GM21526 (cell line): ENCODE data around the gene MAN2A1.
"Not testable (repeated sequence)": the region's sequence is repeated elsewhere in the genome, so short reads cannot be mapped to it uniquely, and the experiment has no call there.

Source experiments
- ATAC-seq: cut with Tn5 transposase; IDR thresholded peaks from one replicate; pipeline ENCODE4 v1.9.1; 2021; ENCODE audit warnings: moderate library complexity; ENCODE audit not compliant: unreplicated experiment, low FRiP score

Gene MAN2A1

DNA sequence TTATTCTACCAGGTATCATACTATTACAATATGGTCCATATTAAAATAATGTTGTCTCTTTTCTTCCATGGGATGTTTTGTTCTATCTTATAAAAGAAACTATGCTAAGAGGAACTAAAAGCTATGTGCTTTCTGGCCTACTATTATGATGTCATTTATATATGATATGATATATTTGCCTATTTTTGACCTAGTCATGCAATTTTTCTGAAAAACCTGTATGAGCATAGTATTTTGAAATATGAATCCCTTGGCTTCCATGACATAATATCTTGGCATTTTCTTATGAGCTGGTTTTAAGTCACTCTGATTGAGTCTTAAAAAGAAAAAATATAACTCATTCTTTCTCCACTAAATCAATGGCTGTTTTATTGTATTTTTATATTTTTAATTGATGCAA, 60.7 kb downstream of the MAN2A1 start:
- no peak for ATAC-seq

DNA sequence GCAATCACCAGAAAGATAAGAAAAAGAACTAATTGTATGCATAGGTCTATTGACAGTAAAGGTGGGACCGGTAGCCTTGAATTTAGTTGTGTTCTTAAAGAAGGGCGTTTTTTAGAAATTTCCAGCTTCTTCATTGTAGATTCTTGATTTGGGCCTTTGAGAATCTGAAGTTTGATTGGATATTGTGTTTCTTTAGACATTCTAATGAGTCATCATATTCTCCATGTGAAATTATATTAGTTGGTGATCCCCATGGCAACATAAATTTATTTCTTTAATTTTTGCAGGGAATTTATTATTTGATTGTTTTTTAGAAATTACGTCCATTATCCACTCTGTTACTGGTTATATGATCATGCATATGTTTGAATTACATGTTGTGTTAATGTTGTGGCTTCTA, 63.6 kb downstream of the MAN2A1 start:
- ATAC-seq: no peak

DNA sequence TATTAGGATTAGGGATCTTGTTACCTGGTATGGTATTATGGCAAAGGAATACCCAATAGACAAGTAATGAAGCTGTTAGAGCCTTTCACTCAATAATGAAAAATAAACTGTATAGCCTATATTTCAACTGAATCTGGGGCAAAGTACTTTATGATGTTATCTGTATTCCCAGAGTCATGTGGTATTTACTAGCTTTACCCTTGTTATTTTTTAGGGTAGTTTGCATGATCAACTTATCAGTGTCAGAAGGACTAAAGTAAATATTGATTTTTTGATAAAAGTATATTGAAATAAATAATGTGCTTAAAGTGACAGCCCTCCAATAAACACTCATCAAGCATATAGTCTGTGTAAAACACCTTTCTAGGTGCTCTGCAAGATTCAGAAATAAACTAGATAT, 64.6 kb downstream of the MAN2A1 start:
- ATAC-seq: no peak

DNA sequence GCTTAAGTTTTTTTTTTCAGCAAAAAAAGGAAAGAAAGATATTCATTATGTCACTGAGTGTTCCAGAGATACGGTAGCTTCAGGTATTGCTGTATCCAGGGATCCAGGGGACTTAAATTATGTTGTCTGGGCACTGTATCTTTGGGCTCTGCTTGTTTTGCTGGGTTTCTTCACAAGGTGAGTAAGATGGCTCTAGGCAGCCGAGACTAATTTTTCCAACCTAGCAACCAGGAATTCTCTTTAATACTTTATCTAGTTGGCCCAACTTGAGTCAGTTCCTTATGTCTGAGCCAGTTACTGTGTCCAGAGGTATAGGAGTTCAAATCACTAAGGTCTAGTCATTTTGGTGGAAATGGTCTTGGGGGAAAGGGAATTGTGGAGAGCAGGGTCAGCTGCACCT, 66.0 kb downstream of the MAN2A1 start:
- no peak for ATAC-seq

DNA sequence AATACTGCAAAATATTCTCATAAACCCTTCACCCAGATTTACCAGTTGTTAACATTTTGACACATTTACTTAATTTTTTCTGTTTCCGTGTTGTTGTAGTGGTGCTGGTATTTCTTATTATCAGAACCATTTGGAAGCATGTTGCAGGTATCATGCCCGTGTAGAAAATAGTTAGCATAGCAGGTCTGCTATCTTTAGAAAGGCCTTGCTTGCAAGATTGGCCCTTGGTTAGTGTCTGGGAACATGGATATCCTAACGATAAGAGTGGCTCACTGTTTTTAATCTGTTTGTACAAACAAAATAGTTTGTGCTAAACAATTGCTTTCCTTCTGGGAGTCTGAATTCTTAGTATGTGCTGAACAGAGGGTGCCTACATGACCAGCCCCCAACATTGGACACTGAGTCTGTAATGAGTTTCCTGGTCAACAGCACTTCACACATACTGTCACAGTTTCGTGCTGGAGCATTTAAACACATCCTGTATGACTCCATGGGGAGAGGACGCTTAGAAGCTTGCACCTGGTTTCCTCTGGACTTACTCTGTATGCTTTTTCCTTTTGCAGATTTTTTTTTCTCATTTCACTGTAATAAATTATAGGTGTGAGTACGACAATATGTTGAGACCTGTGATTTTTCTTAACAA, 66.9 kb downstream of the MAN2A1 start:
- no peak for ATAC-seq

DNA sequence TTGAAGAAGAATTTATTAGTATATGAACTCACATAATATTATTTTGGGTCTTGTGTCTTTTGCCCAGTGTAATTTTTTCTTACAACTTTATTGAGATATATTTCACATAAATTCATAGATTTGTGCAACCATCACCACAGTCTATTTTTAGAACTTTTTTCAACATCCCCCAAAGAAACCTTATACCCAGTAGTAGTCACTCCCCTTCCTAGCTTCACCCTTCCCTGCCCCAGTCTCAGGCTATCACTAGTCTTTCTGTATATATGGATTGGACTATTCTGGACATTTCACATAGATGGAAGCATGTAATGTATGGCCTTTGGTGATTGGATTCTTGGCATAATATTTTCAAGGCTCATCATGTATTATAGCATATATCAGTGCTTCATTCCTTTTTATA, 67.8 kb downstream of the MAN2A1 start:
- no peak for ATAC-seq

DNA sequence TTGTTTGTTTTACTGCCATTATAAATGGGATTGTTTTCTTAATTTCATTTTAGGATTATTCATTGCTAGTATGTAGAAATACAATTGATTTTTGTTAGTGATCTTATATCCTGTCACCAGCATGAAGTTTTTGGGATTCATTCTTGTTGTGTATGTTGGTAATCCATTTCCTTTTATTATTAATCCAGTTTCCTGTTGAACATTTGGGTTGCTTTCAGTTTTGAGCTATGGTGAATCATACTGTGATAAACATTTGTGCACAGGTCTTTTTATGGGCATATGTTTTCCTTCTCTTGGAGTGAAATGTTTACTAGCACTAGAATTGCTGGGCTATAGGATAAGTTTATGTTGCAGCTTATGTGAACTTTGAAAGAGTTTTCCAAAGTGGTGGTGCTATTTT, 69.6 kb downstream of the MAN2A1 start:
- no peak for ATAC-seq

DNA sequence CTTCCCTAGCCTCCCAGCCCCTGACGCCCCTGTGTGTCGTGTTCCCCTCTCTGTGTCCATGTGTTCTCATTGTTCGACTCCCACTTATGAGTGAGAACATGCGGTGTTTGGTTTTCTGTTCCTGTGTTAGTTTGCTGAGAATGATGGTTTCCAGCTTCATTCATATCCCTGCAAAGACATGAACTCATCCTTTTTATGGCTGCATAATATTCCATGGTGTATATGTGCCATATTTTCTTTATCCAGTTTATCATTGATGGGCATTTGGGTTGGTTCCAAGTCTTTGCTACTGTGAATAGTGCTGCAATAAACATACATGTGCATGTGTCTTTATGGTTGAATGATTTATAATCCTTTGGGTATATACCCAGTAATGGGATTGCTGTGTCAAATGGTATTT, 70.4 kb downstream of the MAN2A1 start:
- ATAC-seq: not testable (repeated sequence)

DNA sequence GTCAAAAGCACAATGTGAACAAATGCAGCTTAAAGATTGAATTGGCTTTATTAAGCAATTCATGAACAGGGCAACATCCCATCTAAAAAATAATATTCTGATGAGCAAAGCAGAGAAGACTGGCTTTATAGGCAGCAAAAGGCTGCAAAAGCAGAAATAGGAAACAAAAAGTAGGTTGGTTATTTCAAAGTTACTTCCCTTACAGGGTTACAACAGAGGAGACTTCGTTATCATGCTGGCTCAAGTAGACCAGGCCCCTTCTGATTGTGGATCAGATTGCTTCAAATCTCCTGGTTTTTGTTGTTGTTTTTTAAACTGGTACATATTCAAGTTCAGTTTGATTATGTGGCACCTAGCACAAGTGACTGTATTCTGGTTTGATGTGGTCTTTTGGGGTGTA, 73.1 kb downstream of the MAN2A1 start:
- ATAC-seq: no peak

DNA sequence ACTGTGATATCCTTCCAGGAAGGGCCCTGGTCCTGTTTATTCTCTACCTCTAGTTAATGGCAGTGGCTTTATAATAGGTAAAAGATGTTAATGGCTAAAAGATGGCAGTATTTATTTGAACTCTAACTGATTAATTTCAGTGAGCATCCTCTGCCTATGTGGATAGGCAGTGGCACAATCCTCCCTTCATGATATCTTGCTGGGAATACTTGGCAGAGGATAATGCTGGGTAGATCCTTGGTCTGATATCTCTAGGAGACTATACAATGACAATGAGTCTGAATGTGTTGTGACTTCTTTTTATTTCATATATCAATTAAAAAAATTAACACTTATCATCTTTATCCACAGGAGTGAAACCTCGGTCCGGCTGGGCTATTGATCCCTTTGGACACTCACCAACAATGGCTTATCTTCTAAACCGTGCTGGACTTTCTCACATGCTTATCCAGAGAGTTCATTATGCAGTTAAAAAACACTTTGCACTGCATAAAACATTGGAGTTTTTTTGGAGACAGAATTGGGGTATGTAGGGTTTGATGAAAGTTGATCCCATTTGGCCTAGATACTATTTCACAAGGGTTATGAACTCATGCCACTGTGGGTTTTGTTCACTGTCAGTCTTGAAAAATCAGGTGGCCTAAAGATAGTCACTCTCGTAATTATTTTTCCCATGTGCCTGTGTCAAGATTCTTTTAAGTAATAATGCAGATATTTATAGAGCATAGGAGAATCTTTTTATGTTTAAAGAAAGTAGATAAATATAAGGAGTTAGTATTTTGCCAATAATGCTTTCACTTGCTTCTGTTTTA, 77.7 kb downstream of the MAN2A1 start:
- no peak for ATAC-seq

DNA sequence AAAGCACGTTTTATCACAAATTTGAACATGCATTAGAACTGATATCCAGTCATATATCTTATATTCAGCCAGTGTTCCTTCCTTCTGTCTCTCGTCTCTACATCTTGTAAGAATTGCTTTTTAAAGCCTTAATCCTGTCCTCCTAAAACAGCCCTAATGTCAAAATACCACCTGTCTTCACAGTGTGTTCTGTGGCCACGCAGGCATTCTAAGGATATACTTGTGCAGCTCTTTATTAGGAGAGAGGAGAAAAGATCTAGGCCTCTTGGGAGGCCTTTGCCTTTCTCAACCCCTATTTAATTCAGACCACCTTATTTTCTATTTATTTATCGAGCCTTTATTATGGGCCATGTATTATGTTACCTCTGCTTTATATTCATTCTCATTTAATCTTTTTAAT, 78.3 kb downstream of the MAN2A1 start:
- ATAC-seq: no peak

DNA sequence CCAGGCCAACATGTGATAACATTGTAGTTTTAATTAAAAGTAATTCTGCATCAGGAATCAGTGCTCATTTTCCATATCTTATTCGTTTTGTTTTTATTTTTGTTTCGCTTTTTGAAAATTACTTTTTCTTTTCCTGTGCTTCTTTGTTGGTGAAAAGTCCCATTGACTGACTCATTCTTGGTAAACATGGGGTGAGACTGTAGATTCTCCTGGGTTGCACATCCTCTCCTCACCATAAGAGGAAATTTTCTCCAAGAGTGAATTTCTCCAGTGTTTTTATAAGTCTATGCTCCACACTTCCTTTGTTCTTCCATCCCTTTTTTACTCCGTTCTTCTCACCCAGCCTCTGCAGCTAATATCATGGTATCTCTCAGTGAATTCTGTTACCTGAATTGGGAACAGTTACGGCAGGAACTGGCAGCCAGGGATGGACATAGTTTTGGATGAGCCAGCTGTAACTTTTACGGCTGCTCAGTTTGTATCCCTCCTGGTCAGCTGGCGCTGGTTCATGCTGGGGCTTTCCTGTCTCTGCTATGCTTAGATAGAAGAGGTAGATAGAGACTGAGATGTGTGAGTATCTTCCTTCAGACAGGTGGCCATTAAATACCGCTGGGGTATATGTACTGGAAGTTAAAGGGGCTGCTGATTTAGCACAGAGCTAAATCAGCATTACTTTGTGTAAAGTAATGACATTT, 80.0 kb downstream of the MAN2A1 start:
- ATAC-seq: no peak

DNA sequence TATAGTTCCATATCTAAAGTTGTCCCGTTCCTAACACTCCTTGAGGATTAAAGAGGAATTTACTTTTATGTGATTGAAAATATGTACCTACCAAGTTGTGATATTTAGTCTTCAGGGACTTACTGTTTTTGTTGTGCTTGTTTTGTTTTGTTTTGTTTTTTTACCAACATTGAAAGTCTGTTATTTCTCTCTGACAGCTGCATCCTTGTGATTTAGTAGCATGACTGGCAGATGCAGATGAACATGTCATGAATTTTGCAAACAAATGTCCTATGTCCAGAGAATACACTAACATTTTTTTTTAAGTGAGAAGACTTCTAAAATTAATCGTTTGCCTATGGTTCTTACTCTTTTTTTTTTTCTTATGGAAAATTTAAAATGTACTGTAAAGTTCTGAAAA, 85.4 kb downstream of the MAN2A1 start:
- no peak for ATAC-seq

DNA sequence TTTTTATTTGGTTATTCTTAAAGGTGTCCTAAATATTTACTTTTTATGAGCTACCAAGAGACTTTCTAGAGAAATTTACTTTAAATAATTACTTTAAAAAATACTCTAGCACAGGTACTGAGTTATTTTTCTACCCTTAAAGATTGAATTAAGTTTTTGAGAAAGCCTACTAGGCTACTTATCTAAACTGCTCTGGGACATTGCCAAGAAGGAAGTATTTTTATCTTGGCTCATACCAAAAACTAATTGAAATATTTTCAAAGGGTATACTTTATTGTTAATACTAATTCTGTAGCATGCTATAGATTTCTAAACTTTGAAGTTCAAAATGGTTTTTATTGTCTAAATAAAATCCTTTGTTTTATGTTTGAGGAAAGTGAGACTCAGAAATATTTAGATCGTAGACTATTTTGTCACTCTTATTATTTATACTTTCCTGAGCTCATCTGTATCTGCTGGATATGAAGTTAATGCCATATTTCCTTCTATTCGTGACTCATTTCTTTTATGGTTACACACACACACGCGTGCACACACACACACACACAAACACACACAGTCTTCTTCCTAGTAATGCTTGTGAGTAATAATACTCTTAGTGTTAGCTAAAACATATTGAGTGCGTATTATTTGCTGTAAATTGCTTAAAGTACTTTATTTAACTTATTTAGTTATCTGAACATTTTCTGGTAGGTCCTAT, 89.5 kb downstream of the MAN2A1 start:
- no peak for ATAC-seq

DNA sequence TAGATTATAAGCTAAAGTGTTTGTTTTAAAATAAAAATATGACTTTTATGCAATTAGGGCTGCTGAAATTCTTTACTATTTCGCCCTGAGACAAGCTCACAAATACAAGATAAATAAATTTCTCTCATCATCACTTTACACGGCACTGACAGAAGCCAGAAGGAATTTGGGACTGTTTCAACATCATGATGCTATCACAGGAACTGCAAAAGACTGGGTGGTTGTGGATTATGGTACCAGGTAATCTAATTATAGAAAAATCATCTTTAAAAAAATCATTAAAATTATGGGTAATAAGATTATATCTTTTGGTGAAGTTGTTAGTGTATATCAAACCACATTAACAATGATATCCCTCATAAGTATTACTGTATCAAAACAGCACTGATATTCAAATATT, 95.0 kb downstream of the MAN2A1 start:
- ATAC-seq: no peak

DNA sequence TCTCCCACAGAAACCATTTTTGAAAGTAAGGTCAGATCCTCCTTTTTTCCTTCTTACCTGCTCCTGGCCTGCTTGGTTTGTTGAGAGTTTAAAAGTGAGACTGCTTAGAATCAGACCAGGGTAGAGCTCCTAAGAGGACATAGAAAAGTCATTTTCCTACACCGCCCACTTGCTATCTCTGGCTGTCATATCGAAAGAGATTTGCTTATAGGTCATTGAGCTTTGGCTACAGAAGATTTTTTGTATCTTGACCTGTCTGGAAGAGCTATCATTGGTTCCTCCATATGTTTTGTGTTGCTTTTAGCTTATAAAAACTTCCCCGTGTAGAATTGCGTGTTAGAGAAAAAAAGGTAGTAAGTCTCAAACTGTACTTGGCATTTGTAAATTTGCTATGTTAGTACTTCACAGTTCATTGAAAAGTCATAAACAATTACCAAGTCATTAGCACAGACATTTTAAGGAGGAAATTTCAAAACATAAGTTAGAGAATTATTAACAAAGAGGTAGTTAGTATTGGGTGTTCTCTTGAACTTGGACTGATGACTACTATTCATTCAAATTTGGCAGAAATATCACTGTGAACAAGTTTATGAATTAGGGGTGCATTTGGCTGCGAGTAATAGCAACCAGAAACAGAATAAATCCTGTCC, 96.6 kb downstream of the MAN2A1 start:
- ATAC-seq: no peak

DNA sequence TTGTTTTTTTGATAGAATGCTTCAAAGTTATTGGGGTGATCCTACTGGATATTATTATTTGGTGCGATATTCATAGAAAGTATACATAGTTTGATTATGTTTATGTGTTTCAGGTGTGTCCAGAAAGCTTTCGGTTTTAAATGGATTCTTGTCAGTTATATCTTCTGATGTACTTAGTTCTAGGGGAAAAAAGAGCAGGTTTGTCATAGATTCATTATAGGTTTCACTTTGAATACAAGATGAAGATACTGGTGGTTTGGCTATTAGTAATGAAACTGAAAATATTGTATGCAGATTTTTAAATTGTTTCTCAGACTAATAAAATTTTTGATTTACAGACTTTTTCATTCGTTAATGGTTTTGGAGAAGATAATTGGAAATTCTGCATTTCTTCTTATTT, 98.9 kb downstream of the MAN2A1 start:
- peak; percentile 97 for ATAC-seq

DNA sequence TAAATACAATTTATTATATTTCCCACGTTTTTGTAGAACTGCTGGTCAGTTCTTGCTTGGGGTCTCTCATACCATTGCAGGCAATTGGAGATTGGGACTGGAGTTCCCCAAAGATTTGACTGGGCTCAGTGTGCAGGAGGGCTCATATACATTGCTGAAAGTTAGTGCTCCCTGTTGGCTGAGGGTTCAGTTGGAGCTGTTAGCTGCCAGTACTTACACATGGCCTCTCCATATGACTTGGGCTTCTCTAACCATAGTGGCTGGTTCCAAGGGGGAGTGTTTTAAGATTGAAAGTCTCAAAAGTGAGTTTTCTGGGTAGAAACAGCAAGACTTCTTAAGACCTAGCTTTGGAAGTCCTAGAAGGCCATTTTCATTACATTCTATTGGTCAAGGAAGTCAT, 102.9 kb downstream of the MAN2A1 start:
- ATAC-seq: no peak

DNA sequence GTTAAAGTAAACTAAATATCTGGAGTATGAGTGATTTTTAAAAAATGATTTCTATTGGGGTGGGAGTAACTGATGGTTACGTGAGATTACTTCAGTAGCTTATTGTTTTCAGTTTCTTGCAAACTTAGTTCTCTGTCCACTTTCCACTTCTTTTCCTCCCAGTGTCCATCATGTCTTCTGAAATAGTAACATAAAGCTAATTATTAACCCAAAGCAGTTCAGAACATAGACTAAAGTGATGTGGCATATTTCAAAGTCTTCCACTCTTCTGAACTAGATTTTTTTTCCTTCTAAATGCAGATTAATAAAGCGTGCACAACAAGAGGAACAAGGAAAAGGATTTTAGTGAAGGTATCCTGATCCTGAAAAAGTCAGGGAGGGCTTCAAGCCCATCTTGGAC, 114.1 kb downstream of the MAN2A1 start:
- ATAC-seq: no peak

DNA sequence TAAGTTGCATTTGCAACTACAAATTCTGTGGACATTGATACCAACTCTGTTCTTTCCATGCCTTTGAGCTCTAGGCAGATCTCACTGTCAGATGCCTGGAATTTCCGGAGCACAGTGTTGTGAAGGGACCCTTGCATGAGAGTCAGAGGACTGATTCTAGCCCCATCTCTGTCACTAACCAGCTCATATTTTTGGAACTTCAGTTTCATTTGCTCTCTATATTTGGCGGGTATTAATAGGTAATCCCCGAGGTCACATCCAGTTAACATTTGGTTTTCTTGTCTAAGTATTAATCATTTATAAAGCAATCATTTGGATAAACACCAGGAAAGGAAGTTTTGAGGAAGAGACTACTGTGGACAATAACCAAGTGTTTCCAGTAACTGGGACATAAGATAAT, 115.7 kb downstream of the MAN2A1 start:
- no peak for ATAC-seq

DNA sequence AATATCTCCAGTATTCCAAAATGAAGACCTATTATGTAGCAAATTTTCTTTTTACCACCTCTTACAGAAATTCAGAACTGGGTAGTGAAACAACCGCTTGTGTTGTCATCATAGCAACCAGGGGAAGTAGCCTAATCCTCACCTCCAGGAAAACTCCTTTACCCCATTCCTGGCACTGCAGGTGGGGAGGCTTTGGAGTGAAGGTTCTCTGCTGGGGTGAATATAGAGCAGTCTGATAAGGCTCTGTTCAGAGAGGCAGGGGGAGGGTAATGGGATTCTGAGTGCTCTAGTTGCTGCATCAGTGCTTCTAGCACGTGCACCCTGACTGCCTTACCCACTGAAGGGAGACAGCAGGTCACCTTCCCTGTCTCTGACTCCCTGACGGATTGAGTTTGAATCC, 116.2 kb downstream of the MAN2A1 start:
- no peak for ATAC-seq
